Glomerular visceral epithelial cell (primary cell): Measurements from ENCODE around the gene NDUFA12.
A peak's percentile ranks its signal among the peaks of the same experiment; 100 is the strongest.
"Not testable (repeated sequence)": the region's sequence is repeated elsewhere in the genome, so short reads cannot be mapped to it uniquely, and the experiment has no call there.

ENCODE experiments used
- DNase-seq: peaks from one replicate; pipeline ENCODE4 v3.0.0-alpha.2; 2016; ENCODE audit errors: extremely low spot score

Gene NDUFA12

GRCh38 chr12:95003213-95003920 is at the start of gene NDUFA12:
TSS of gene NDUFA12 (minus strand) at chr12:95003697. CDS start at chr12:95003680, 17 bp downstream.
- DNase-seq, result peak; percentile 96

DNA sequence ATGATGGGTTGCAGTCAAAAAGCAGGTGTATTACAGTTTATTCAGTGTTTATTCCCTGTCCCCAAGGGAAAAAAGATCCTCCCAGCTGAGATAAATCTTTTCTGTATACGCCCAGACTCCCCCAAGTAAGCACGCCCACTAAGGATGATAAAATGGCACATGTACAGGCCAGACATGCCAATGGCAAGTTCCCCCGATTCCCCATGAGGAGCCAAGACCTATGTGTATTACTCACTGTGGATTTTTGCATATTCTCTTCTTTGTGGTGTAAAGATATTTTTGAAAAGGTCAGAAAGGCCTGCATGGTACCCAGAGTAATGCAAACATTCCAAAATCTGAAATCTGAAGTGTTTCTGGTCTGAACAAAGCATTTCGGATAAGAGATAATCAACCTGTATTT is 47.7 kb upstream of the NDUFA12 start:
- DNase-seq, result no peak

DNA sequence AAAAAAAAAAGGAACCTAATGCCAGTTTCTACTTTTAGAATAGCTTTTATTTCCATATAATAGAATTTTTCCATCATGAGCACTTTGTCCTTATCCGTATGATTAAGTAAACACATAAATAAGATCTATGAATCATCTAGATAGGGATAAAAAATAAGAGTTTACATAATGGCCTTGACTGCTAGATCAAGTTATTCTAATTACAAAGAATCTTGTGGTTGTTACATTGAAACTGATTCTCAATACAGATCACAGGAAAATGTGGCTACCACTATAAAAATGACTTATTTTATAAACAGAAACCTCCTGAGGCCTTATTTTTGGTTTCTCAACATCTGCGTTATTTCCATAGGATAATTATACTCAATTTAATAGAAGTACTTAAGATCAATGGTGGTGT is 34.4 kb upstream of the NDUFA12 start:
- no peak for DNase-seq

DNA sequence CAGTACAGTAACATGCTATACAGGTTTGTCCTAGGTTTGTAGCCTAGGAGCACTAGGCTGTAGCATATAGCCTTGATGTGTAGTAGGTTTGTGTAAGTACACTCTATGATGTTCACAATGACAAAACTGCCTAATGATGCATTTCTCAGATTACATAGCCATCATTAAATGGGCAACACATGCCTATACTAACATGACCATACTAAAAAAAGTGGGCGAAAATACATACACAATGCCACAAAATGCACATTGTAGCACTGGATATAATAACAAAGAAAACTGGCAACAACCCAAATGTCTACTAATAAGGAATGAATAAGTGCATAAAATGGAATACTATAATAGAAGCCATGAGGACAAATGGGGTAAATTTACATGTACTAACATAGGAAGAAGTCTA is 31.3 kb upstream of the NDUFA12 start:
- no peak for DNase-seq

- peak; percentile 23 for DNase-seq
Observed at GRCh38 chr12:95022477-95022876, 19.0 kb upstream of the NDUFA12 start.

DNA sequence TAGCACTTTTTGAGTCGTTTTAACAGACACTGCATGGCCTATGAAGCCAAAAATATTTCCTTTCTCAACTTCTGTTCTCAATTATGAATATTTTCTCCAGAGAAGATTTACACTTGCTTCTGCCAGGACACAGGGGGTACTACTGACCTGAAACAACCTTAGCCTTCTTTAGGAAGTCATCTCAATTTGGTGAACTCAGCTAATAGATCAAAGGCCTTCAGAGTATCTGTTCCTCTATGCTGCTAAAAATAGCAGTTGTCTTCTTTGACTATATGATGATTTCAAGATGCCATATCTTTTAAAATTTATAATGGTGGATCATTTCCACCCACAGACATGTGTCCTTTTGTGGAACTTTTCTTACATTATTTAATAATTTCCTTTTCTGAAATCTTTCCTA is 14.0 kb upstream of the NDUFA12 start:
- no peak for DNase-seq

GRCh38 chr12:95016120-95016519 is 12.6 kb upstream of the NDUFA12 start:
- no peak for DNase-seq

DNA sequence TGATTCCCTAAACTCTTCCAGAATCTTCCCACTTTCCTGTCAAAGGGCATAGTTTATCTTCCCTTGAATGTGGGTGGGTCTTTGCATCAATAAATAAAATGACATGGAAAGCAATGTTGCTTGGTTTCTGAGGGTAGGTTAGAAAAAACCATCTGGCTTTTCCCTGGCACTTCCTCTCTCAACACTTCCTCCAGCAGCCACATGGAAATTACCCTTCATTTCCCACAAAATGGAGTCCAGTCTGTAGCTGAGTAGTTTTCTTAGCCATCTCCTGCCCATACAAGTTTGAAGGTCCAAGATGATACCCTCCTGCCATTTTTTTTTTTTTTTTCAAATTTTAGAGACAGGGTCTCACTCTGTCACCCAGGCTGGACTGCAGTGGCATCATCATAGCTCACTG is 11.1 kb upstream of the NDUFA12 start:
- DNase-seq, result no peak

DNA sequence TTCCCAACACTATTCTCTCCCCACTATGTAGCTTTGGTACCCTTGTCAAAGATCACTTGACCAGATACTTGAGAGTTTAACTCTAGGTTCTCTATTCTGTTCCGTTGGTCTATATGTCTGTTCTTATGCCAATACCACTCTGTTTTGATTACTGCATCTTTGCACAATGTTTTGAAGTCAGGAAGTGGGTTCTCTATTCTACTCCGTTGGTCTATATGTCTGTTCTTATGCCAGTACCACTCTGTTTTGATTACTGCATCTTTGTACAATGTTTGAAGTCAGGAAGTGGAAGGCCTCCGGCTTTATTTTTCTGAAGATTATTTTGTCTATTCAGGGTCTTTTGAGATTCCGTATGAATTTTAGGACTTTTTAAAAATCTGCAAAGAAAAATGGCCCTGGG is 2.7 kb upstream of the NDUFA12 start:
- no peak for DNase-seq

DNA sequence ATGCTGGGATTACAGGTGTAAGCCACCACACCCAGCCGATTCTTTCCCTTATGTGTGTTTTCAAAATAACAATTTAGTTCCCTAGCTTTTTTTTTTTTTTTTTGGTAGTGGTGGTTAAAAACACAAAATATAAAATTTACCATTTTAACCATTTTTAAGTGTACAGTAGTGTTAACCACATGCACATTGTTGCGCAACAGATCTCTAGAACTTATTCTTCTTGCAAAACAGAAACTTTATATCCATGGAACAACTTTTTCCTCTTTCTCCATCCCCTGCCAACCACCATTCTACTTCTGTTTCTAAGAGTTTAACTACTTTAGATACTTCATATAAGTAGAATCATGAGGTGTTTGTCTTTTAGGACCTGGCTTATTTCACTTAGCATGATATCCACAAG is 1.1 kb upstream of the NDUFA12 start:
- DNase-seq, result no peak

GRCh38 chr12:95003921-95004272 is 400 bp upstream of the NDUFA12 start:
- no peak for DNase-seq

- DNase-seq, result no peak
Observed at GRCh38 chr12:95002754-95003153, 743 bp downstream of the NDUFA12 start.

DNA sequence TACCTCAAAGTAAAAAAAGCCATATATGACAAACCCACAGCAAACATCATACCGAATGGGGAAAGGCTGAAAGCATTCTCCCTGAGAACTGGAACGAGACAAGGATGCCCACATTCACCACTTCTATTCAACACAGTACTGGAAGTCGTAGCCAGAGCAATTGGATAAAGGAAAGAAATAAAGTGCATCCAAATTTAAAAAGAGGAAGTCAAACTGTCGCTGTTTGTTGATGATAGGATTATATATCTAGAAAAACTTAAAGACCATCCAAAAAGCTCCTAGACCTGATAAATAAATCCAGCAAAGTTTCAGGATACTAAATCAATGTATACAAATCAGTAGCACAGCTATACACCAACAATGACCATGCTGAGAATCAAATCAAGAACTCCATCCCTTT is 5.2 kb downstream of the NDUFA12 start:
- no peak for DNase-seq

DNA sequence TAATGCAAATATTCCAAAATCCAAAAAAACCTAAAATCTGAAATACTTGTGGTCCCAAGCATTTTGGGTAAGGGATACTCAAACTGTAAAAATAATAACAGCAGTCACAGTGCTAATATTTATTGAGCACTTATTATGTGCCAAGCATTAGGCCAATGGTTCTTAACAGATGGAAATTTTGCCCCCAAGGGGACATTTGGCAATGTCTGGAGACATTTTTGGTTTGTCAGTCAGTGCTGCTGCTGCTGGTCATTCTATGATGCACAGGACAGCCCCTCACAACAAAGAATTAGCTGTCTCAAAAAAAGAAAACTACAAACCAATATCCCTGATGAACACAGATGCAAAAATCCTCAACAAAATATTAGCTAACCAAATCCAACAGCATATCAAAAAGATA is 5.8 kb downstream of the NDUFA12 start:
- no peak for DNase-seq

GRCh38 chr12:94997061-94997460 is 6.4 kb downstream of the NDUFA12 start:
- DNase-seq, result no peak

GRCh38 chr12:94994312-94994711 is 9.2 kb downstream of the NDUFA12 start:
- DNase-seq, result peak; percentile 77

GRCh38 chr12:94993855-94994254 is 9.6 kb downstream of the NDUFA12 start:
- DNase-seq, result not testable (repeated sequence)

- DNase-seq, result no peak
Observed at GRCh38 chr12:94990222-94990621, 13.3 kb downstream of the NDUFA12 start.

DNA sequence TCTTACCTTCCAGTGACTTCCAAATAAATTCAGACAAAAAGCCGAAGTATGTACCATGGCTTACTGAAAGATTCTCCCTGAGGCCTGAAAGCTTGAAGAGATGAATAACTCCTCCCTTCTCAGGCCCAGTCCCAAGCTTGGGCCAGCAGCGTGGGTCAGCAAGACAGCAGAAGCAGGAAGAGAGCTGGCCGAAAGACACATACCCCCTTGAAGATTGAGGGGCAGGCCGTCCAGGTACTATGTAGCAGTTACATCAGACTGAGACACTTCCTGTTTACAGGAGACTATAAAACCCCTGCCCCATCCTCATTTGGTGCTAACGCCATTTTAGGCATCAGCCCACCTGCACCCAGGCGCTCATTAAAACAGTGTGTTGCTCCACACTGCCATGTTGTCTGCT is 15.0 kb downstream of the NDUFA12 start:
- no peak for DNase-seq

DNA sequence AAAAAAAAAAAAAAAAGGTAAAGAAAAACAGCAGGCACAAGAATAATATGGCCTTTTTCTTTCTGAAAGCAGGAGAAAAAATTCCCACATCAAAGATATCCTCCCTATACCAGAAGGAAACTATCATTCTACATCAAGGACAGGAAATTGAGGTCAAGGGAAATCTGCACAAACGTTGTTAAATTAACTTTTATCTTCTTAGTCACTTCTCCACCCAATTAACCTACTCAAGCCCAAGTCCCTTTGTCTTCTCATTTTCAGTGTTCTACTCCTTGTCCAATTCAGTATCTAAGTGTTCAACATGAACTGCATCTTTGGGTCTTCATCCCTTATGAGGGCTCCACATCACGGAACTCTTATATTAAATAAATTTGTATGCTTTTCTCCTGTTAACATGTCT is 15.7 kb downstream of the NDUFA12 start:
- DNase-seq, result no peak

- no peak for DNase-seq
Observed at GRCh38 chr12:94987076-94987669, 16.3 kb downstream of the NDUFA12 start.

DNA sequence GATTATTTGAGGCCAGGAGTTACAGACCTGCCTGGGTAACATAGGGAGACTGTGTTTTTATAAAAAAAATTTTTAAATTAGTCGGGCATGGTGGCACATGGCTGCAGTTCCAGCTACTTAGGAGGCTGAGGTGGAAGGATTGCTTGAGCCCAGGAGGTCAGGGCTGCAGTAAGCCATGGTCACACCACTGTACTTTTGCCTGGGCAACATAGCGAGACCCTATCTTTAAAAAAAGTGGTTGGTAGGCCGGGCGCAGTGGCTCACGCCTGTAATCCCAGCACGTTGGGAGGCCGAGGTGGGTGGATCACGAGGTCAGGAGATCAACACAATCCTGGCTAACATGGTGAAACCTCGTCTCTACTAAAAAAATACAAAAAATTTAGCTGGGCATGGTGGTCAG is 18.4 kb downstream of the NDUFA12 start:
- not testable (repeated sequence) for DNase-seq

GRCh38 chr12:94983321-94983720 is 20.2 kb downstream of the NDUFA12 start:
- no peak for DNase-seq

DNA sequence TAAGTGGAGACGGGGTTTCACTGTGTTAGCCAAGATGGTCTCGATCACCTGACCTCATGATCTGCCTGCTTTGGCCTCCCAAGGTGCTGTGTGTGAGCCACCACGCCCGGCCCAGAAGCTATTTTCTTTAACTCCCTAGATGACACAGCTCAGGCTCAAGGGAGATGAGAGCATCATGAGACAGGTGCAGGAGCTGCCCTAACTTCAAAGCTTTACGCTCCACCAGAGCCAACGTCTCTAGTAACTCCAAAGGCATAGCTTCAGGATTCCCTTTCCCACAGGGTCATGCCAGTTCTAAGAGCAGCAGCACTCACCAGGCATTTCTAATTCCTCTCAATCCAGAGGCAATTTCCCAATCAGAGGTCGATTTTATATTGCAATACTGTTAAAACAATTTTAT is 21.0 kb downstream of the NDUFA12 start:
- peak; percentile 92 for DNase-seq
